ENCODE results near the gene DTX3L.
"Not testable (repeated sequence)": the region's sequence is repeated elsewhere in the genome, so short reads cannot be mapped to it uniquely, and the experiment has no call there.

The DTX3L gene

GRCh38 chr3:122560680-122561079 lies 3.5 kb upstream of the DTX3L start:
- in situ Hi-C loops (cut with MboI; ENCODE audit: low sequenced_read_pairs), result no loop called here

DNA sequence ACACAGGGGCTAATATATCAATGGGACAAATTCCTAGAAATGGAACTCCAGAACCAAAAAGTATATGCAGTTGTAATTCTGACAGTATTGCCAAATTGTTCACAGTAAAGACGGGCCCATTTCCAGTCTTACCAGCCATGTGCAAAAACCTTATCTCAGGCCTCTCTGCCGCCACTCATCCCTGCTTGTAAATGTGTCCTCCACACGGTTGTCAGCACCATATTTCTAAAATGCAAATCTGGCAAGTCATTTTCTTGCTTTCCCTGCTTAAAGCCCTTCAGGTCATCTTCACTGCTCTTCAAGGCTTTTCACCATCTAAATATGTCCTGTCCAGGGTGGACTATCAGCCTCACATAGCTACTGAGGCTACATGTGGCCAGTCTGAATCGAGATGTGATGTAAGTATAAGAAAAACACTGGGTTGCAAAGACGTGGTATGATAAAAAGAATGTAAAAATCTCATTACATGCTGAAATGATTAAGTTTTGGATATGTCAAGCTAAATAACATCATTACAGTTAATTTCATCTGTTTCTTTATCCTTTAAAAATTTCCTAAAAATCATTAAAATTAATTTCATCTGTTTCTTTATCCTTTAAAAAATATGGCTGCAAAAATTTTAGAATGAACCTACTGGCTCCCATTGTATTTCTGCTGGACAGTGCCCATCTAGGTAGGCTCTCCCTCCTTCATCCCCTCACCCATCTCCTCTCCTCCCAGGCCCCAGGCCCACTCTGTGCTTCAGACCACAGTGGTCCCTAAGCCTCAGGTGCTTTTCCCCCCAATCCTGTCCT lies 1.0 kb upstream of the DTX3L start:
- in situ Hi-C loops (cut with MboI; ENCODE audit: low sequenced_read_pairs), result no loop called here

DNA sequence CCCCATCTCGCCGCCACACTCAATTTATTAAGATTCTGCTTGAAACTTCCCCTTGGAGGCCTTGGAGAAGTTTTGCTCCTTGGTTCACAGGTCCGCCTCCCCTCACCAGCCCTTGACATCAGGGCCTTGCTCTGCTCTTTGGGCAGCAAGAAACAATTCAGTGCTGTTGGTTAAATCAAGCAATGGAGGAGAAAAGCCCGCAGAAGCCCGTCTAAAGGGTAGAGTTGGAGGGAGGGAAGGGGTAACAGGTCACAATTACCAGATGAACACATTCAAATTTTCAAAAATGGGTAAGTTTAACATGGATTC lies 467 bp upstream of the DTX3L start:
- in situ Hi-C loops (cut with MboI; ENCODE audit: low sequenced_read_pairs), result no loop called here

DNA sequence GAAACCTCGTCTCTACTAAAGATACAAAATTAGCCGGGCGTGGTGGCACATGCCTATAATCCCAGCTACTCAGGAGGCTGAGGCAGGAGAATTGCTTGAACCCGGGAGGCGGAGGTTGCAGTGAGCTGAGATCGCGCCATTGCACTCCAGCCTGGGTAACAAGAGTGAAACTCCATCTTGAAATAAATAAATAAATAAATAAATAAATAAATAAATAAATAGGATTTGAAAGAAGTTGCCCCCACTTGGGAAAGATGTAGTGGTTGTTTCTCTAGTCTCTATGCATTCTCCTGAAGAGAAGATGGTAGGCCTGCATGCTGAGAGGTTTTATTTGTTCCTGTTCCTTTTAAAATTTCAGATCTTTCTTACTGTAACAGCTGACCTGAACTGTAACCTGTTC lies 4.0 kb downstream of the DTX3L start:
- in situ Hi-C loops (cut with MboI; ENCODE audit: low sequenced_read_pairs), result not testable (repeated sequence)

DNA sequence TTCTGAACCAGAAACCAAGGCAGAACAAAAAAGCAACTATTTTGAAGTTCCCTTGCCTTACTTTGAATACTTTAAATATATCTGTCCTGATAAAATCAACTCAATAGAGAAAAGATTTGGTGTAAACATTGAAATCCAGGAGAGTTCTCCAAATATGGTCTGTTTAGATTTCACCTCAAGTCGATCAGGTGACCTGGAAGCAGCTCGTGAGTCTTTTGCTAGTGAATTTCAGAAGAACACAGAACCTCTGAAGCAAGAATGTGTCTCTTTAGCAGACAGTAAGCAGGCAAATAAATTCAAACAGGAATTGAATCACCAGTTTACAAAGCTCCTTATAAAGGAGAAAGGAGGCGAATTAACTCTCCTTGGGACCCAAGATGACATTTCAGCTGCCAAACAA lies 4.6 kb downstream of the DTX3L start:
- in situ Hi-C loops (cut with MboI; ENCODE audit: low sequenced_read_pairs), result no loop called here

GRCh38 chr3:122572940-122573412 lies 8.8 kb downstream of the DTX3L start:
- in situ Hi-C loops (cut with MboI; ENCODE audit: low sequenced_read_pairs), result no loop called here

GRCh38 chr3:122576174-122576940 lies 12.2 kb downstream of the DTX3L start:
- in situ Hi-C loops (cut with MboI; ENCODE audit: low sequenced_read_pairs), result no loop called here

- in situ Hi-C loops (cut with MboI; ENCODE audit: low sequenced_read_pairs), result no loop called here
These were observed 13.4 kb downstream of the DTX3L start, which contains the start of gene PARP15 for GRCh38 chr3:122577409-122578031. TSS of gene PARP15 (plus strand) at chr3:122577650. CDS start at chr3:122577668, 18 bp downstream.

- in situ Hi-C loops (cut with MboI; ENCODE audit: low sequenced_read_pairs), result no loop called here
These were observed 14.1 kb downstream of the DTX3L start for GRCh38 chr3:122578069-122578740.

- in situ Hi-C loops (cut with MboI; ENCODE audit: low sequenced_read_pairs), result no loop called here
These were observed 16.3 kb downstream of the DTX3L start for GRCh38 chr3:122580470-122580869.

DNA sequence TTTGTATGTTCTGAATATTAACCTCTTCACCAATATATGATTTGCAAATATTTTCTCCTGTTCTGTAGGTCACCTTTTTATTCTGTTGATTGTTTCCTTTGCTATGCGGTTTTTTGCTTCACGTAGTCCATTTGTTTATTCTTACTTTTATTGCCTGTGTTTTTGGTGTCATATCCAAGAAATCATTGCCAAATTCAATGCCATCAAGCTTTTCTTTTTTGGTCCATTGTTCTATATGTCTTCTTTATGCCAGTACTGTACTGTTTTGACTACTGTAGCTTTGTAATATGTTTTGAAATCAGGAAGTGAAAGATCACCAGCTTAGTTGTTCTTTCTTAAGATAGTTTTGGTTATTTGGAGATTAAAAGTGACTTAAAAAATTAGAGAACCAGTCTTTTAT lies 17.5 kb downstream of the DTX3L start:
- in situ Hi-C loops (cut with MboI; ENCODE audit: low sequenced_read_pairs), result no loop called here

DNA sequence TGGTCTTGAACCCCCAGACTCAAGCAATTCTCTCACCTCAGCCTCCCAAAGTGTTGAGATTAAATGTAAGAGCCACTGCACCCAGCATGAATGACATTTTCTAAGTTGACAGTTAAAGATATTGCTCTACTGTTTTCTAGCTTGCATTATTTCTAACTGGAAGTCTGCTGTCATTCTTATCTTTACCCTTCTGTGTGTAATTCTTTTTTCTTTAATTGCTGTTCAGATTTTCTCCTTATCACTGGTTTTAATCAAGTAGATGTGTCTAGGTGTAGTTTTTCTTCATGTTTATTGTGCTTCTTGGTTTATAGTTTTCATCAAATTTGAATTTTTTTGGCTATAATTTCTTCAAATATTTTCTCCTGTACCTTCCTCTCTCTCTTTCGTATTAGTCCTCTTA lies 18.3 kb downstream of the DTX3L start:
- in situ Hi-C loops (cut with MboI; ENCODE audit: low sequenced_read_pairs), result no loop called here

- in situ Hi-C loops (cut with MboI; ENCODE audit: low sequenced_read_pairs), result no loop called here
These were observed 22.0 kb downstream of the DTX3L start for GRCh38 chr3:122586098-122586497.

- in situ Hi-C loops (cut with MboI; ENCODE audit: low sequenced_read_pairs), result no loop called here
These were observed 22.8 kb downstream of the DTX3L start for GRCh38 chr3:122586773-122587485.

GRCh38 chr3:122587572-122587971 lies 23.4 kb downstream of the DTX3L start:
- in situ Hi-C loops (cut with MboI; ENCODE audit: low sequenced_read_pairs), result no loop called here

DNA sequence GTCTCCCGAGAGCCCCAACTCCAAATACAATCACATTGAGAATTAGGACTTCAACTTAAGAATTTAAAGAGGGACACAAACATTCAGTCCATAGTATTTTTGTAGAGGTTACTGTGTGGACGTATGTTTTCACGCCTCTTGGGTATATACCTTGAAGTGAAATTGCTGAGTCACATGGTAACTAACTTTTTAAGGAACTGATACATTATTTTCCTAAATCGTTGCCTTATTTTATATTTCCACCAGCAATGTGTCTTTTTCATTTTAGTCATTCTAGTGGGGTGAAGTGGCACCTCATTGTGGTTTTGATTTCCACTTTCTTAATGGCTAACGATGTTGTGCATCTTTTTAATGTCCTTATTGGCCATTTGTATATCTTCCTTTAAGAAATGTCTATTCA lies 25.2 kb downstream of the DTX3L start:
- in situ Hi-C loops (cut with MboI; ENCODE audit: low sequenced_read_pairs), result no loop called here

GRCh38 chr3:122590610-122591009 lies 26.5 kb downstream of the DTX3L start:
- in situ Hi-C loops (cut with MboI; ENCODE audit: low sequenced_read_pairs), result no loop called here

DNA sequence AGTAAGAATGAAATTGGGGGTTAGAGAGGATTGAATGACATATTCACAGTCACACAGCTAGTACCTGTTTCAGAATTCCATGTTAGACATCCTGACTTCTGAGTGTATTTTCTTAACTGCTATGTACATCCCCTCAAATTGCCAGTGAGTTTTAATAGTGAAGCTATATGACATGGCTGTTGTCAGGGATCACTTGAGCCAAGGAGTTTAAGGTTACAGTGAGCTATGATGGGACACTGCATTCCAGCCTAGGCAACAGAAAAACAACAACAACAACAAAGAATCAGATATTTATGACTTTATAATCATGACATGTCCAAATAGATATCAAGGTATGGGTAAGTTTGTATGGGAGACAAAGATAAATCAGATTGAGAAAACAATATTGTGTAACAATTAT lies 29.9 kb downstream of the DTX3L start:
- in situ Hi-C loops (cut with MboI; ENCODE audit: low sequenced_read_pairs), result no loop called here

DNA sequence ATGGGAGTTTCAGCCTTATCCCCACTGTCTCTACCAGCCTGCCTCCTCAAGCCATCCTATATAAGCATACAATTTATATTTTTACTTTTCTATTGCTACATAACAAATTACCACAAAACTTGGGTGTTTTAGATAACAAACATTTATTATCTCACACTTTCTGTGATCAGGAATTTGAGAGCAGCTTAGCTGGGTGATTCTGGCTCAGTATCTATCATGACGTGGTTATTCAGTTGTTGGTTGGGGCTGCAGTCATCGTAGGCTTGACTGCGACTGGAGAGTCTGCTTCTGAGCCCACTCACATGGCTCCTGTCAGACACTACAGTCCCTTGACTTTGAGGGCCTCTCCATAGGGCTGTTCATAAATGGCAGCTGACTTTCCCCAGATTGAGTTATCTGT lies 34.0 kb downstream of the DTX3L start:
- in situ Hi-C loops (cut with MboI; ENCODE audit: low sequenced_read_pairs), result no loop called here

GRCh38 chr3:122598556-122598955 lies 34.4 kb downstream of the DTX3L start:
- in situ Hi-C loops (cut with MboI; ENCODE audit: low sequenced_read_pairs), result no loop called here

All from HL-60/S4 treated with retinoic acid at 250 ng/mL for 4 days and 3 days (cell line).